OCI-LY1 (cell line): ENCODE measurements around the gene PDE8A.

Experiments
- EZH2 ChIP-seq: fragments of 200-600 bp; sonication (generic), shearing (Covaris generic); IDR thresholded peaks from 2 replicates; pipeline ENCODE4 v1.8.0; 2017; ENCODE audit warnings: borderline replicate concordance, mixed run types, mild to moderate bottlenecking, antibody characterized with exemption, low read length, moderate library complexity, mixed read lengths
- TF ChIP-seq, protein P1 (sequence below): fragments of 200-600 bp; sonication (generic), shearing (Covaris generic); IDR thresholded peaks from 2 replicates; pipeline ENCODE4 v1.5.1; 2017; ENCODE audit warnings: mild to moderate bottlenecking, antibody characterized with exemption, low read length, moderate library complexity, mixed read lengths

DNA sequence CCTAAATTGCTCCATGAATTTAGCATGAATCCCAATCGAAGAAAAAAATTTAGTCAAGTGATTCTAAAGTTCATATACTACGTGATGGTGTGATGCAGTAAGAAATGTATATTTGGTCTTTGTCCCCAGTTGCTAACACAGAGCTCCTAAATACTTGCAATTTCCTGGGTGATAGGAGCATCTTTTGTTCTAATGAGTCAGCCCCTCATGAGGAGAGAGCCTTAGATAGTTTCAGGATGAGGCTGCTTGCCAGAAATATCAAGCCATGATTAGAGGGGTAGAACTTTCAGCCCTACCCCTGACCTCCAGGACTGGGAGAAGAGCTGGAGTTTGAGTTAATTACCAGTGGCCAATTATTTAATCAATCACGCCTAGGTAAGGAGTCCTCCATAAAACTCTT lies 170.2 kb downstream of the PDE8A start:
- TF ChIP-seq, protein P1, sequence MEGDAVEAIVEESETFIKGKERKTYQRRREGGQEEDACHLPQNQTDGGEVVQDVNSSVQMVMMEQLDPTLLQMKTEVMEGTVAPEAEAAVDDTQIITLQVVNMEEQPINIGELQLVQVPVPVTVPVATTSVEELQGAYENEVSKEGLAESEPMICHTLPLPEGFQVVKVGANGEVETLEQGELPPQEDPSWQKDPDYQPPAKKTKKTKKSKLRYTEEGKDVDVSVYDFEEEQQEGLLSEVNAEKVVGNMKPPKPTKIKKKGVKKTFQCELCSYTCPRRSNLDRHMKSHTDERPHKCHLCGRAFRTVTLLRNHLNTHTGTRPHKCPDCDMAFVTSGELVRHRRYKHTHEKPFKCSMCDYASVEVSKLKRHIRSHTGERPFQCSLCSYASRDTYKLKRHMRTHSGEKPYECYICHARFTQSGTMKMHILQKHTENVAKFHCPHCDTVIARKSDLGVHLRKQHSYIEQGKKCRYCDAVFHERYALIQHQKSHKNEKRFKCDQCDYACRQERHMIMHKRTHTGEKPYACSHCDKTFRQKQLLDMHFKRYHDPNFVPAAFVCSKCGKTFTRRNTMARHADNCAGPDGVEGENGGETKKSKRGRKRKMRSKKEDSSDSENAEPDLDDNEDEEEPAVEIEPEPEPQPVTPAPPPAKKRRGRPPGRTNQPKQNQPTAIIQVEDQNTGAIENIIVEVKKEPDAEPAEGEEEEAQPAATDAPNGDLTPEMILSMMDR: no peak
- TF ChIP-seq EZH2: no peak
